HG02642 (cell line): ENCODE measurements around the gene KCNK5.

Experiments
- ATAC-seq: cut with Tn5 transposase; IDR thresholded peaks from one replicate; pipeline ENCODE4 v1.9.1; 2021; ENCODE audit warnings: mild to moderate bottlenecking; ENCODE audit not compliant: unreplicated experiment, poor library complexity

The KCNK5 gene

DNA sequence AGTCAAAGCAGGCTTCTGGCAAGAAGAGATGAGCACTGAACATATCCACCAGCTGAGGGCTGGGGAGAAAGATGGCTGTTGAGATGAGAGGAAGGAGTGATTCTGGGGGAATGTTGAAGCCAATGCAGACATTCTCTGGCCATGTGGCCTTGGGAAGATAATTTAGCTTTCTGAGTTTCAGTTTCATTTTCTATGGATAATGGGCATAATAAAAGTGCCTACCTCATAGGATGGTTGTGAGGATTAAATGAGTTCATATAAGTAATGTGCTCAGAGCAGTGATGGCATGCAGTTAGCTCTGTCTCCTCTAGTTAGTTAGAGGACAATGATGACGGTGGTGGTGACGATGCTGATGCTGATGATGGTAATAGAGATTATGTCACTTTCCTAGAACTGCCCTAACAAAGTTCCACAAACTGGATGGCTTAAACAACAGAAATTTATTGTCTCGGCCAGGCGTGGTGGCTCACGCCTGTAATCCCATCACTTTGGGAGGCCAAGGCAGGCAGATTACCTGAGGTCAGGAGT lies 18.5 kb upstream of the KCNK5 start:
- no peak for ATAC-seq

DNA sequence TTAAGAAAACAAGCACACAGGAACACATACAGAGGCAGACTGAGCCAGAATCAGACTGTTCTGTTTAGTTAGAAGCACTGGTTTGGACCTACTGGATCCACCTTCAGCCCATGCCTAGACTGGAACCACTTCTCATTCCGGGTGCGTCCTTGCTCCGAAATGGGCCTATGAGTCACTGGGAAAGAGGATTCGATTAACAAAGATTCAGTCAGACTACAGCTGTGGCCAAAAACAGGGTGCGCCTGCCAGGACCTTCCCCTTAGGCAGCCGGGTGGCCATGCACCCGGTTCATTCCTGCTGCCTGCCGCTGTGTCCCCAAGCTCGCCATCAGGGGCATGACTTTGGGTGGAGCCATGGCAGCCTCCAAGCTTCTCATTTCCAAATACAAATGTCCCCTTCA lies 14.5 kb upstream of the KCNK5 start:
- ATAC-seq: no peak

DNA sequence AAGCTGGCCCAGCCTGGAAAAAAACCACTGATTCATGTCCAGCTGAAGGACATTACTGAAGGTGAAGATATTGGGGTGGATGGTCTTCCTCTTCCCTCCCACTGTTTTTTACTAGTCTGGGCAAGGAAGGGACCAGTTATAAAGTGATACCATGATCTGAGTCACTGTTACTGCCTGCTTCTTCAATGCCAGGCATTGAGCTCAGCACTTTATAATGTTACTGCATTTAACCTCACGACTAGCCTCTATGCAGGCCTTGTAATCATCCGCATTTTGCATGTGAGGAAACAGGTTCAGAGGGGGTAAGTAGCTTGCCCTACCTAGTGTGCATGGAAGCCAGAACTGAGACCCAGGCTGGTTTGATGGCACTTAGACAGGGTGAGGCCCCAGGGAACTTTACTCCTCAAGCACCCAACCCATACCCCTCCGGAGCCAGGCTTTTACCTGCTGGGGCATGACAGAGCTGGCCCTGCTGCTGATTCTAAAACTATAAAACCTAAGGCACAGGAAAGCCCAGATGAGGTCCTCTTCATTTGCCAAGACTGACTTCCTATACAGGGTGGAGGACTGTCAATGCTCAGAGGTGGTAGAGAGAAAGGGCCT lies 11.0 kb upstream of the KCNK5 start:
- ATAC-seq: no peak

DNA sequence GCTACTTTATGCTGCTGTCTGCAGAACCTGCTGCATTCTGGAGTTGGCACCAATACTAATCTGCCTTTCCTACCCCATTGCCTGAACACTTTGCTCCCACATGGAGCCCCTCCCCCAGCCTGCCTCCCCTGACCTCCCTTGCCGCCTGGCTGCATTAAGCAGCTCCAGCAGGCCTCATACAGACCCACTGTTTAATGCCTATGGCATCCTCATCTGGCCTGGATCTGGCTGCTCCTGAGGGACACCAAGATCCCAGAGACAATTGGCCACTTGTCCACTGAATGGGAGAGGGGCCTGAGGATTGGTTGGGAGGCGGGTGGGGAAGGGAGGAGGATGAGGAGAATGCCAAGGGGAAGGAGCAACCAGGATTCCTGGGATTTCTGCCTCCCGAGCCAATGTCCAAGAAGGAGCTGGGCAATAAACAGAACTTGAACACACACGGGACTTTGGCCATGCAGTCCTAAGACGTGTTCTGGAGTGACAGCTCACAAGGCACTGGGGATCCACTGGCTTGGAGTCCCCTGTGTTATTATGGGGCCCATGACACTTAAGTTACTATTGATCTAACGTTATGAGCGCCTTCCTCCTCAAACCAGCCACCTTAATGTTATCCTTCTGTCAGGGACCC lies 10.4 kb upstream of the KCNK5 start:
- ATAC-seq: no peak

DNA sequence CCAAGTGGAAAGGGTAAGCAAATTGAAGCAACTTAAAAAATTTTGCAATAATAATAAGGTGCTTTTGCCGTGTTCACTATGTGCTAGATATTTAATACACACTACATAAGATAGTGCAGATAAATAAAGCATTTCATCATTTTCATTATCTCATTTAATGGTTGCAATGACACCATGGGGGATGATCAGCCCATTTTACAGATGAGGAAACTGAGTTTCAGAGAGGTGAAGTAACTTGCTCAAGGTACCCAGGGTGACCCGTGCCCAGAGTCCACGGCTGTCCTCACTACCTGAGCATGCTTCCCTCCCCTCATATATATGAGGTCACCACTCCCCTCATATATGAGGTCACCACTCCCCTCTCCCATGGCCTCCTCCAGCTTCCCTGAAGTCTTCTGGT lies 7.5 kb upstream of the KCNK5 start:
- no peak for ATAC-seq

DNA sequence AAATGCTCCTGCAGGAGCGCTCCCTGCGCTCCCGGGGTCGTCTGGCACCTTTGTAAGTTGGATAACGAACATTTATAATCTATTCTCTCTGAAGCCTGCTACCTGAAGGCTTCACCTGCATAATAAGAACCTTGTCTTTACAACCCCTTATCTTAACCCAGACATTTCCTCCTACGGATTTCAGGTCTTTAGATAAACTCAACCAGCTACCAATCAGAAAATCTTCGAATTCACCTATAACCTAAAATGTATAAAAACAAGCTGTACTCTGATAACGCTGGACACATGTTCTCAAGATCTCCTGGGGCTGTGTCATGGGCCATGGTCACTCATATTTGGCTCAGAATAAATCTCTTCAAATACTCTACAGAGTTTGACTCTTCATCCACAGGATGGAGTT lies 4.1 kb upstream of the KCNK5 start:
- ATAC-seq: no peak

DNA sequence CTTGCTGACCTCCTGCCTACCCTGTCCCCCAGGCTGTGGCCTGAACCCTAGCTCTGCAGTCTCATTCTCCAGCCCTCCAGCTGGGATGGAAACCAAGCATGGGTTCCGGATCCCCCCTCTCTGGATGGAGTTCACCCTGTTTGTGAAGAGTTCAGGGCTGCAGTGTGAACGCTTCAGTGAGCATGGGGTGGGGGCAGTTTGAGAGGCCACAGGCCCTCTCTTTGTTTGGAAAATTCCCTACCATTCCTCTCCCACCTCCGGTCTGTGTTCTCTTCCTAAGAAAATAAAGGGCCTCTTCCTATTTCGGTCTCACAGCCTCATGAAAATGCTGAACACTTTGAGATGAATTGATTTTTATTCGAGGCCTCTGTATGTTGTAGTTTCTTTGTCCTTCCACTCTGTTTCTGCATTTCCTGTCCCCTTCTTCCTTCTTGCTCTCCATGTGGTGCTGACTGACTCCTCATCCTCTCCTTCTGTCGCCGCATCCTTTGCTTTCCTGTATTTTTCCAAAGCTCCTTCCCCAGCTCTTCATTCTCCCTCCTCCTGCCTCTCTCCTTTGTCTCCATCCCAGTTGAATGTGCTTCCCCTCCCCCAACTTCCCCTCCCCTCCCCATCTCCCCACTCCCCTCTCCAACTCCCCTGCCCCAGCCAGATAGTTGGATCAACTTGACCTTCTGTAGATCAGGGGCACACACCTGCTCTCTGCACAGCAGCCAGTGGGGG lies 2.4 kb upstream of the KCNK5 start:
- ATAC-seq: no peak

DNA sequence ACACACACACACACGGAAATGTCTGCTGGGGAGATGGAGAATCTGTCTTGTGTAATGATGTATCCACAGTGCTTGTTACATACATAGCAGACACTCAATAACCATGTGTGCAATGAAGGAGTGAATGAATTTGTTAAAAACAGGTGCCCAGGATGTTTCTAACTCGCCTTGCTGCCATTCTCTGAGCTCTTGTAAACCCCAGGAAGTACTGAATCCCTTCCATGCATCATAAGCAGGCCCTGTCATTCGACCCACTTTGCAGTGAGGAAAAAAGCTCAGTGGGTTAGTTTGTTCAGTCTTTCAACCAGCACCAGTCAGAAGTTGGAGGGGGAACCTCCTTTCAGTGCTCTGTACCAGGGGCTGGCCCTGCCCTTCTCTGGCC lies 1.4 kb upstream of the KCNK5 start:
- ATAC-seq: no peak

DNA sequence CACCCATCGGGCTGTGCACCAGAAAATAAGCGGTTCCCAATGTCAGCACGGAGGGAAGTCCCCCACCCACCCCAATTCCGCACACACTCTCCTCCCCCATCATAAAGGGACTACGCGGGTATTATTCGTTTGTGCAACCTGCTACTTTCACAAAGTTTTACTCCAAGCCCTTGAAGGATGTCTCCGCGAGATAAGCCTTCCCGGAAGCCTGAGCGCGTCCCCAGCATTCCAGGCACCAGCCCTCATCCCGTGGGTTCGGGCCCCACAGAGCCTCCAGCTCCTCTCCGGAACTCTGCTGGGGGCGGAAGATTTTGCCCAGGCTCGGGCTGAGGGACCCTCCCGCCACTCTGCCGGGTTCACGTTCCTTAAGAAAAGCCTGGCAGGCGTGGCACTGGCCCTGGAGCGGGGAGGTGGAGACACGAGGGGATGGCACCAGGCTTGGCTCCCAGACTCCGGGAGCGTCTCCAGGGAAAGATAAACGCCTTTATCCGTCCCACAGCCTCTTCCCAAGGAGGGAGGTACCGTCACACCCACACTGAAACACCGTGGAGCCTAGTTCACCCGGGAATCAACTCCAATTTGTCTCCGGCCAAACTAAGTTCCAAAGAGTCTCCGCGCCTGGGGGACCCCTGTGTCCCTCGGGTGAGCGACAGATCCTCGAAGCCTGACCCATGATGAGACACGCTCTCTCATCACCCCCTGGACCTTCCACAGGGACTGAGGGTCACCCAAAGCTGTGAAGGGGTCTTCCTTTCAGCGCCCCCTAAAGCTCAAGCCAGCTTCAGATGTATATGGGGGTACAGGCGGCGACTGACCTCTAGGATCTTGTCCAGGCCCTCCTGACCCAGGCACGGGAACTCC lies 934 bp downstream of the KCNK5 start:
- ATAC-seq: no peak

DNA sequence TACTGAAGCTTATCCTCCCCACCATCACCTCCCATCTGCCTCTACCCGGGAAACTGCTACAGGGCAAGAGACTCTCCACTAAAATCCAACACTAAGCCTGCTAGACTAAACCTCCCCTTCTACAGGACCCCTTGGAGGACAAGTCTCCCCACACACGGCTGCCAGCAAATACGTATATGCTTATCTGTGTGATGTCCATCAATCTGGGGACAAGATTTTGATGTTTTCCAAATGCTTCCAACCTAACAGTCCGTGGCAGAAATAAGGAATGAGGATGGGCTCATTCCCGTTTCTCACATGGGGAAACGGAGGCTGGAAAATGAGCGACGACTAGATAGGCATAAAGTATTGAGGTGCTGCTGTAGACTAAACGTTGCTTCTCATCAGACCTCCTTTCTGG lies 1.8 kb downstream of the KCNK5 start:
- ATAC-seq: no peak

DNA sequence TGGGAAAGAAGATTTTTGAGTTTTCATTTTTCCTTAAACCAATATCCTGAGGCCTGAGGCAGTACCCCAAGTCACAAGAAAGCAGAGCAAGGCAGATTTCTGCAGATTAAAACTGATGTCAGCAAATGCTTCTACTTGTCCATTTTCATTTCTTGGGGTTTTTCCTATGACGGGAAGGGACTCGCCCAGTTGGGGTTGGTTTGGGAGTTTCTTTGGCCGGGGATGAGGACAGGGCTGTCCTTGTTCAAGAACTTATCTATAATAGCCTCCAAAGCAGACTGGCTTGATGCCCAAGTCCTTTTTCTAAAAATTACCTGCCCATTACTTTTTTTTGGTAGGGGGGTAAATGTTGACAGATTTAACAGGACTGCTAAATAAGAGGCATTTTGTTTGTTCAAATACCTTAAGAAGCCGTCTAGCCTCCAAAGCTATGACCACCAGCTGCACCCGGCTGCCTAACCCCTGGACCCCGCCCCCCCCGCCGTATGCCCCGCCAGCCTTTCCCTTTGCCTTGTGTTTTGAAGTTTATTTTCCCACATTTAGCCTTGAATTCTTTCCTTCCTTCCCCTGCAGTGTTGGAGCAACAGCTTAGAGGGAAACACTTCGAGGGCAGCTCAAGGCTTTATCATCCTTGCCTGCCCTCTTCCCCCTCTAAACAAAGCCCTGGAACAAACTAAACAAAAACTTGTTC lies 2.5 kb downstream of the KCNK5 start:
- no peak for ATAC-seq

DNA sequence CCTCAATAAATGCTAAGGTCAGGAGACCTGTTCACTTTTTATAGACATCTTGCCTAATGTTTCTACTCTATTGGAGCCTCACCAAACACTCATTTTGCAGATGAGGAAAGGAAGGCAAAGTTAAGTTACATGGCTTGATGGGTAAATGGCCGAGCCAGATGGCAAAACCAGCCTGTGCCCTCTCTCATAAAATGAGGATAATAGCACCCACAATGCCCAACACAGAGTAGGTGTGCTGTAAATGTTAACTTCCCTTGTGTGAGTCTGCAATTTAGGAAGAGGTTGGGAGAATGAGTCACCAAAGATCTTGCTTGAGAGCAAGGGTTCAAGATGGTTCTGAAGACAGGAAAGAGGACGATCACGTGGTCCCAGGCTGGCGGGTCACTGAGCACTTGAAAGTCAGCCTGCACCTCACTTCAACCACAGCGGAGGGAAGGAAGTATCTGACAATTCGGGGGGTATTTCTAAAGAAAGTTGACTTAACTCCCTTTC lies 3.3 kb downstream of the KCNK5 start:
- no peak for ATAC-seq

DNA sequence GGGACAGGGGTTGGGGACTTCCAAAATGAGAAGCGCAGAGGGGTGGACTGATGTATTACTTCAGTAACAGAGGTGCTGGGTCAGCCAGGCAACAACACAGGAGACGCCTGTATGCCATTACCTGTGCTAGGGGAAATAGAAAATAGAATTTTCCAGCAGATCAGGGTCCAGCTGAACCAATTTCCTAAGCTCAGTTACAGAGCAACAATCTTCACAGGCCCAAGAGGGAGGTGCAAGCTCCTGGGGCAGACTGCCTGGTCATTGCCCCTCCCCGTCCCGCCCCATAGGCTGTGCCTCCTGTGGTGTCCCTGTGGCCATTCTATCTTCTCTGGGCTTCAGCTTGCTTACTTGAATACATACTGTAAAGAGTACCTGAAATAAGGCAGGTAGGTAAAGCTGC lies 3.7 kb downstream of the KCNK5 start:
- no peak for ATAC-seq

DNA sequence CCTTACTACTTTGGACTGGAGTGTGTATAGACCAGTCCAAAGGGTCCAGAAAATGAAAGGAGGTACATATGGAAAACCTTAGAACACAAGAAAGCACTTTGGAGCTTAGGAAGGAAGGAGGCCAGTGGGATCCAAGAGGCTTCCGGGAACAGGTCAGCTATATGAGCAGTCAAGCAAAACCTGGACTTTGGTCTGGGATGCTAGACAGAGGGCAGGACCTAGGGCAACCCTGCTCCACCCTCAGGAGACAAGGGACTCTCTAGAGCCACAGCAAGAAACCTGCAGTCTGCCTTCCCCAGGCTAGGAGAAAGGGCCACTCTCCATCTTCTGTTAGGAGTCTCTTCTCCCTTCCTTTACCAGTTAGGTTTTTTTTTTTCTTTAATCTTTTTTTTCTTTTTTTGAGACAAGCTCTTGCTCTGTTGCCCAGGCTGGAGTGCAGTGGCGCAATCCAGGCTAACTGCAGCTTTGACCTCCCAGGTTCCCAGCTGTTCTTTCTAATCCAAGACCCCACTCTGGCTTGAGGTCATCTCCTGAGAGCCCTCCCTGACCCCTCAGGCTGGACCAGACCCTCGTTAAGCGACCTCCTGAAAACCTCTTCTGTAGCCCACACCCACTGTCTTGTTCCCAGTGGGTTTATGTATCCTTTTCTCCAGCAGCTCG lies 4.6 kb downstream of the KCNK5 start:
- ATAC-seq: no peak

DNA sequence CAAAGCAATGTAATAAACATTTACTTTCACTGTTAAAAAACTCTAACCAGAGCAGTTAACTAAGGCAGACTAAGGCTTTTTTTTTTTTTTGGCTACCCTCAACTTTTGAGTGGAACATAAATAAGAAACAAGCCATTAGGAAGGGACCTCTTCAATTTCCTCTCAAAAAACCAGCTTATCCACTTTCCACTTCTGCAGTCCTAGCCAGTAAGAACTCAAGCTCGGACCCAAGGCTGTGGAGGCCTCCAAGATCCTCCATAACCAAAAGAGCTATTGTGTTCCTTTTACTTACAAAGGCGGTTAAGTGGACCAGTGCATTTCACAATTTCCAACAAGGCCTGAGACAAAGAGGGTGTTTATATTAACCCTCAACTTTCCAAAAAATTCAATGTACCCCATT lies 5.3 kb downstream of the KCNK5 start:
- ATAC-seq: no peak

DNA sequence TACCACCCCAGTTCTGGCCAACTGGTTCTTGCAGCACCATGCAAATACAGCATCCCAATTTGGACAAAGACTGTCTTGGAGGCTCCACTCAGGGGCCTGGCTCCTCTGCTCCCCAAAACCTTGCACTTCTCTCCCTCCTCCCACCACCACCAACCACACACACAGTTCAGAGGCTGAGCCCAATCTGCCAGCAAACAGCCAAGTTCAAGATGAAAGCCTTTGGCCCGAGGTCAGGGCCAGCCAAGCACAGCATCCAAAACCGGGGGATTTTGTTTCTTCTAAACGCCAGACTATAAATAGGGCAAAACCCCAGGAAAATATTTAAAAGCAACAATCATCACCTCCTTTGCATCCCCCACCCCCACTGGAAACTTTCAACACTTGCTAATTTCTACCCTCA lies 5.7 kb downstream of the KCNK5 start:
- ATAC-seq: no peak

DNA sequence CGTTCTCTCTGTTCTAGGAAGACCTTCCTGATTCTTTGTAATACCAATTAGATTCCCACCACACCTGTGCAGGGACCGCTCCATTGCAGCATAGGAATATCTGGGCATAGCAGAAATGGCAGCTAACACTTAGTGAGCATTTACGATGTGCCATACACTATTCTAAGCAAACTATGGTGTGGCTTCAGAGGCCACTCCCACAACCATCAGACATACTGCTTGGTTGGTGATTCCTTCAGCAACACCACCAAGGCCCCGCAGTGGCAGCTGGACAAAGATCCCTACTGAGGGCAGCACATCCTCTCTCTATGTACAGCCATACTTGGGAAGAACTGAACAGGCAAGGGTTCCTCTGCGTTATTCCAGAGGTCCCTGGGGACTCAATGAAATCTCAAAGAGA lies 6.2 kb downstream of the KCNK5 start:
- no peak for ATAC-seq

DNA sequence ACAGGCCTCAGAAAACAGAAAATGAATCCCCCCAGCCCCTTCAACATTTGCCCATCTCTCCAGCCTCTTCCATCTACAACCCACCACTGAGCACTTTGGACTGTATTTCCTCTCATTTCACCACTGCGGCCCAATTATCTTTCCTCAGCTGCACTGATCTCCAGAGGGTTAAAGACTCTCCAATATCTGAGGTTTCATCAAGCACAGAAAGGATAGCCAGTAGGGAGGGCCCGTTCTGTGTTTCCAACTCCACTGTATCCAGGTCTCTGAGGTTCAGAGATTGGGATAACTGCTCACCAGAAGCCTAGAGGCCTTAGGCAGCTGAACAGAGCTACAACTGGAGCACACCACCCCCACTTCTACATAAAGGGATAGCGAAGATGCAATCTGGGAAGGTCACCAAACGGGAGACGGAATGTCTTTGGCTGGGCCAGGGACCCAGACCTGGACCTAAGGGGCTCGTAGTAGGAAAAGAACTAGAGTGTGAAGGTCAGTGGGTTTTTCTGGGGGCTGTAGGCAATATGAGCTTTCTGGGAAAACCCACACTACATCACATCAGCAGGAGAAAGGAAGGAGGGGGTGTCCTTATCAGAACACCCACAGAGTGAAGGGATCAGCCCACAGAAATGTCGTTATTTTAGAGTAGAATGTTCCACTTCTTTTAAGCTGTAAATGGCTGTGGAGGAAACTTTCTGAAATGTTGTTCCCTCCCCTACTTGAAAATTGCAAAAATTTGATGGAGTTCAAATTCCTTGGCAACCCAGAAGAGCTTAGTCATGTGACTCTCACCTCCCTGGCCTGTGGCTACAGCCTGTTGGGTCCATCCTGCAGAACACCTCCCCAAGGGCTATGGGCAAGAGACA lies 7.3 kb downstream of the KCNK5 start:
- ATAC-seq: no peak

DNA sequence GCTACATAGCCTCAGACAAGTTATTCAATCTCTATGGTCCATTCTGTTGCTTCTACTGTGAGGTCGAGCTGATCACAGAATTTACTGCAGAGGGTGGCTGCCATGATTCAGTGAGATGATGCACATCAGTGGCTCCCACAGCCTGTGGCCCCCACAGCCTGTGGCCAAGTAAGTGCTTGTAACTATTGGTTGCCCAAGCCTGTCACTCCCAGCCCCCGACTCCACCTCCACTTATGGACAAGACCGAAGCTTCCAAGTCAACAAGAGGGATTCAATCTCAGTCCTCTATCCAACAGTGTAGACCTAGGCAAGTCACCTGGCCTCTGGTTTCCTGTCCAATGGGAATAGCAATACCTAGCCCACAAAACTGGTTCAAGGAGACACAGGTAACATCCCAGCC lies 8.2 kb downstream of the KCNK5 start:
- no peak for ATAC-seq
